Fibroblast of the aortic adventitia (primary cell): ENCODE measurements around the gene SNX6. TPM values are rescaled to one million over a fixed set of nuclear protein-coding genes. Genes with fewer than 3 reads are reported as not detected.
"Not testable (repeated sequence)": the region's sequence is repeated elsewhere in the genome, so short reads cannot be mapped to it uniquely, and the experiment has no call there.

Source experiments
- DNase-seq: peaks from one replicate; pipeline ENCODE4 v3.0.0-alpha.2; 2010; ENCODE audit warnings: low read depth
- H3K4me3 ChIP-seq: 2 replicates; pipeline ENCODE4 v1.5.1; 2011; ENCODE audit warnings: low read depth, mild to moderate bottlenecking, control low read depth, low read length, moderate library complexity
- CTCF ChIP-seq: IDR thresholded peaks from 2 replicates; pipeline ENCODE4 v1.5.1; 2011; ENCODE audit warnings: mild to moderate bottlenecking, low read length, control low read depth, inconsistent platforms; ENCODE audit not compliant: insufficient read depth
- total RNA-seq: library from RNA; depleted of rRNA; stranded (reverse); fragments of >200 nt; gene quantifications from 2 replicates; pipeline ENCODE4 v1.2.3, GENCODE V29; 2012; ENCODE audit warnings: low replicate concordance

Gene SNX6
- total RNA-seq, 1 donor: 258 TPM

GRCh38 chr14:34668111-34668510, 38.2 kb upstream of the SNX6 start:
- no peak for TF ChIP-seq CTCF
- H3K4me3 ChIP-seq: no peak overlapping the region
- DNase-seq: no peak

- no peak overlapping the region for H3K4me3 ChIP-seq
- no peak for DNase-seq
- no peak for TF ChIP-seq CTCF
These were observed 37.1 kb upstream of the SNX6 start for GRCh38 chr14:34667007-34667406.

GRCh38 chr14:34665785-34666435, 36.0 kb upstream of the SNX6 start:
- TF ChIP-seq CTCF: no peak
- H3K4me3 ChIP-seq: no peak overlapping the region
- peak; percentile 89 for DNase-seq

- H3K4me3 ChIP-seq: no peak overlapping the region
- no peak for DNase-seq
- TF ChIP-seq CTCF: no peak
These were observed 32.7 kb upstream of the SNX6 start for GRCh38 chr14:34662561-34663088.

GRCh38 chr14:34660796-34661195, 30.8 kb upstream of the SNX6 start:
- no peak overlapping the region for H3K4me3 ChIP-seq
- no peak for TF ChIP-seq CTCF
- DNase-seq: no peak

GRCh38 chr14:34655959-34656358, 26.0 kb upstream of the SNX6 start:
- no peak for TF ChIP-seq CTCF
- H3K4me3 ChIP-seq: no peak overlapping the region
- DNase-seq: no peak

- not testable (repeated sequence) for H3K4me3 ChIP-seq, DNase-seq
These were observed 23.1 kb upstream of the SNX6 start for GRCh38 chr14:34653073-34653472.

GRCh38 chr14:34652348-34652747, 22.4 kb upstream of the SNX6 start:
- not testable (repeated sequence) for H3K4me3 ChIP-seq, DNase-seq
